IPS-18a (cell line): ENCODE results near the gene GTPBP2.

Experiments used
- H3K27ac ChIP-seq: one replicate; pipeline ENCODE4 v1.5.1; 2013; ENCODE audit warnings: low read length
- H3K27me3 ChIP-seq: one replicate; pipeline ENCODE4 v1.6.1; 2013; ENCODE audit warnings: mild to moderate bottlenecking, low read length; ENCODE audit not compliant: control insufficient read depth, insufficient read depth
- H3K36me3 ChIP-seq: one replicate; pipeline ENCODE4 v1.6.1; 2013; ENCODE audit warnings: low read depth, low read length; ENCODE audit not compliant: control insufficient read depth
- H3K4me1 ChIP-seq: one replicate; pipeline ENCODE4 v1.6.1; 2013; ENCODE audit warnings: low read depth, low read length; ENCODE audit not compliant: control insufficient read depth
- H3K4me3 ChIP-seq: one replicate; pipeline ENCODE4 v1.5.1; 2013; ENCODE audit warnings: low read length
- H3K9ac ChIP-seq: one replicate; pipeline ENCODE4 v1.6.1; 2013; ENCODE audit warnings: mild to moderate bottlenecking, low read length, moderate library complexity
- H3K9me3 ChIP-seq: one replicate; pipeline ENCODE4 v1.6.1; 2013; ENCODE audit warnings: low read depth, low read length; ENCODE audit not compliant: control insufficient read depth

The GTPBP2 gene

DNA sequence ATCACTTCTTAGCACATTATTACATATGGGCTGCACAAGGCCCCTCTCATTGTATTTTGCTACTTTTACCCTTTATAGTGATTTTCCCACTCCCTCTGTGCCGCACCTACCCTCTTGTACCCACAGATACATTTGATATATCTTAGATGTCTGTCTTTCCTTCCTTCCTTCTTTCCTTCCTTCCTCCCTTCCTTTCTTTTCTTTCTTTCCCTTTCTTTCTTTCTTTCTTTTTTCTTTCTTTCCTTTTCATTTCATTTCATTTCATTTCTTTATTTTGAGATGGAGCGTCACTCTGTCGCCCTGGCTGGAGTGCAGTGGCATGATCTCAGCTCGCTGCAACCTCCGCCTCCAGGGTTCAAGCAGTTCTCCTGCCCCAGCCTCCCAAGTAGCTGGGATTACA is 40.9 kb downstream of the GTPBP2 start:
- H3K4me3 ChIP-seq: no peak overlapping the region
- H3K36me3 ChIP-seq: peaks cover 13% of the 10 kb centered on the region
- no peaks in the 10 kb centered on the region for H3K9me3 ChIP-seq
- no peaks in the 10 kb centered on the region for H3K4me1 ChIP-seq
- H3K27me3 ChIP-seq: no peaks in the 10 kb centered on the region
- no peak overlapping the region for H3K9ac ChIP-seq
- H3K27ac ChIP-seq: no peak overlapping the region

DNA sequence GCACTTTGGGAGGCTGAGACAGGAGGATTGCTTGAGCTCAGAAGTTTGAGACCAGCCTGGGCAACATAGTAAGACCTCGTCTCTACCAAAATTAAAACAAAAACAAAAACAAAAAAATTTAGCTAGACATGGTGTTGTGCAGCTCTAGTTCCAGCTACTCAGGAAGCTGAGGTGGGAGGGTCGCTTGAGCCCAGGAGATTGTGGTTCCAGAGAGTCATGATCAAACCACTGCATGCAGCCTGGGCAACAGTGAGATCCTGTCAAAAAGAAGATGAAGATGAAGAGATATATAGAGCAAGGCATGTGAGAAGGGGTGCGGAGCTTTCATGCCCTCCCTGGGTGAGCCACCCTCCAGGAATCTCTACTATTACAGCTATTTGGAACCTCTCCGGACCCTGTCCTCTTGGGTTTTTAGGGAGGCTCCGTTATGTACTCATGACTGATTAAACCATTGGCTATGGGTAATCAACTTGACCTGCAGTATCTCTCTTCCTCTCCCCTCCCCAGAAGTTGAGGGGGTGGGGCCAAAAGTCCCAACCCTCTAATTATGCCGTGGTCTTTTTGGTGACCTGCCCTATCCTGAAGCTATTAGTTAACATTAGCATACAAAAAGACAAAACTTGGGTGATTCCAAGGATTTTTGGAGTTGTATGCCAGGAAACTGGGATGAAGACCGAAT is 44.0 kb downstream of the GTPBP2 start:
- peaks cover 18% of the 10 kb centered on the region for H3K36me3 ChIP-seq

DNA sequence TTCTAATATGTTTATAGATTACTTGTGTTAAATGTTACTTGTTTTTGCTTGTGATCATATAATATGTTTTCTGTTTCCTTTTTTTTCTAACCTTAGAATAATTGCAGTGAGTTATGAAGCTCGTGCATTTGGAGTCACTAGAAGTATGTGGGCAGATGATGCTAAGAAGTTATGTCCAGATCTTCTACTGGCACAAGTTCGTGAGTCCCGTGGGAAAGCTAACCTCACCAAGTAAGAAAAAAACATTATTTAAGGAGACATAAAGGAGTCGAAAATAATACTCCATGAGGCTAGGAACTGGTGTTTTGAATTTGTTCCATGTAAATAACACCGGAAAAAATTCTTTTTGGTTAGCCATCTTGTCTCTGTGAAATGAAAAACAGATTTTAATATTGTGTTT is 46.2 kb downstream of the GTPBP2 start:
- Histone ChIP-seq H3K4me3 (no peak overlapping the region), H3K27me3 (no peaks in the 10 kb centered on the region), H3K27ac (no peak overlapping the region), H3K4me1 (no peaks in the 10 kb centered on the region), H3K9ac (no peak overlapping the region), H3K36me3 (peaks cover 18% of the 10 kb centered on the region), H3K9me3 (no peaks in the 10 kb centered on the region)

More for the DNA sequence above, 44.0 kb downstream of the GTPBP2 start:
- no peak overlapping the region for H3K4me3 ChIP-seq
- no peak overlapping the region for H3K9ac ChIP-seq
- no peaks in the 10 kb centered on the region for H3K9me3 ChIP-seq
- no peak overlapping the region for H3K27ac ChIP-seq
- no peaks in the 10 kb centered on the region for H3K4me1 ChIP-seq
- H3K27me3 ChIP-seq: no peaks in the 10 kb centered on the region

DNA sequence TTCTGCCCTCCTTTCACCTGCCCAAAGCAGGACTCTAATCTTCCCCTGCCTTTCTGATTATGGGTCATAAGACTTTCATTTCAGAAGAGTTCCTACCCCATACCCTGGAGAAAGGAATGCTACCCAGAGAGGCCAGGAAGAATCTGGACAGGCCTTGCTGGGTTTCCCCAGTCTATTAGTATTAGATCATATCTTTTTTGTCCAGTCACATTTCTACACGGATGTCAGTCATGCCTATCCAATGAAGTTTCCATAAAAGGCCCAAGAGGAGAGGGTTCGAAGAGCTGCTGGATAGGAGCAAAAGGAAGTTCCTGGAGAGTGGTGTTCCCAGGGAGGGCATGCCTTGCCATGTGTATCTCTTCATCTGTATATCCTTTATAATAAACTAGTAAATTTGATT is 49.9 kb downstream of the GTPBP2 start:
- no peak overlapping the region for H3K4me3 ChIP-seq
- no peaks in the 10 kb centered on the region for H3K4me1 ChIP-seq
- H3K9ac ChIP-seq: no peak overlapping the region
- H3K27ac ChIP-seq: no peak overlapping the region
- H3K27me3 ChIP-seq: no peaks in the 10 kb centered on the region
- no peaks in the 10 kb centered on the region for H3K9me3 ChIP-seq
- H3K36me3 ChIP-seq: peaks cover 7% of the 10 kb centered on the region

DNA sequence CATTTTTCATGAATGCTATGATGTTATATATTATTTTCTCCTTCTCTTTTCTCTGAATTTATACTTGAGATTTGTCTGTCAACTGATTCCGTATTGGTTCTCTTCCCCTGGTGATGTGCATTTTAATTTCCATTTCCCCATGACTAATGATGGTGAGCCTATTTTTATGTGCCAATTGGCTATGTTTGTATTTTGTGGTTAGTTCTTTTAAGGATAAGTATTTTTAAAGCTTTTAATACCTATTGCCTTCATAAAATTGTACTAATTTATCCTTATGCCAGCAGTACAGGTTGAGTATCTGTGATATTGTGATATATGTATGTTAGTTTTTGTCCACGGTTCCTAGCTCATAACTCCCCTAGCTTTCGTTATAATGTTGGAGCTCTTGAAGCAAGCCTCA is 50.3 kb downstream of the GTPBP2 start:
- Histone ChIP-seq H3K27ac (no peak overlapping the region), H3K4me1 (no peaks in the 10 kb centered on the region), H3K9me3 (no peaks in the 10 kb centered on the region), H3K36me3 (peaks cover 7% of the 10 kb centered on the region), H3K4me3 (no peak overlapping the region), H3K9ac (no peak overlapping the region), H3K27me3 (no peaks in the 10 kb centered on the region)

DNA sequence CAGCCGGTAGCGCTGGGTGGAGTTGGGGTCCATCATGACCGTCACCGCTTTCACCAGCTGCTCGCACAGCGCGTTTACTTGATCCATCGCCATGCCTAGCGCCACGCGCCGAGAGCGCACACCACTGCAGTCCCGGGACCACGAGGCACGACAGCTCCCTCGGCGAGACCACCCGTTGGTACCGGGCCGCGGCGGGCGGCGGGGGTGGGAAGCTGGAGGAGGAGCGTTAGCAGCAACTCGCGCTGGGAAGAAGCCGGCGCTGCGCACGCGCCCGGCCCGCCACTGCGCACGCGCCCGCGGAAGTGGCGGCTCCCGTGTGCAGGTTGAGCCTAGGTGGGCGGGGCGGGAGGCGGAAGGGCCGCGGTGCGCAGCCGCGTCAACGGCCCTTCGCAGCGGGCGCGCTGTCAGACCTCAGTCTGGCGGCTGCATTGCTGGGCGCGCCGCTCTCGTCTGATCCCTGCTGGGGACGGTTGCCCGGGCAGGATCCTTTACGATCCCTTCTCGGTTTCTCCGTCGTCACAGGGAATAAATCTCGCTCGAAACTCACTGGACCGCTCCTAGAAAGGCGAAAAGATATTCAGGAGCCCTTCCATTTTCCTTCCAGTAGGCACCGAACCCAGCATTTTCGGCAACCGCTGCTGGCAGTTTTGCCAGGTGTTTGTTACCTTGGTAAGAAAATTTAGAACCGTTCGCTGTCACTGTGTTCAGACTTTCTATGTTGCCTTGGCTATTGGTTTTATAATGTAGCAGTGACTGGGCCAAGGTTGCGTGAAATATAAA is 53.1 kb downstream of the GTPBP2 start, which contains the start of the genes POLH and XPO5:
Gene POLH (plus strand): TSS at position 414 of the 780 bp plus-strand sequence. CDS start 6,135 bp downstream, outside the sequence.
Gene XPO5 (minus strand): TSS at position 267 of the 780 bp plus-strand sequence. CDS start 174 bp downstream, at position 93.
- Histone ChIP-seq H3K4me1 (no peaks in the 10 kb centered on the region), H3K27me3 (no peaks in the 10 kb centered on the region), H3K4me3 (peak within 1 kb of the TSS; percentile 94), H3K36me3 (peaks cover 23% of the 10 kb centered on the region), H3K27ac (peak within 1 kb of the TSS; percentile 46), H3K9ac (peak within 1 kb of the TSS; percentile 88), H3K9me3 (no peaks in the 10 kb centered on the region)

DNA sequence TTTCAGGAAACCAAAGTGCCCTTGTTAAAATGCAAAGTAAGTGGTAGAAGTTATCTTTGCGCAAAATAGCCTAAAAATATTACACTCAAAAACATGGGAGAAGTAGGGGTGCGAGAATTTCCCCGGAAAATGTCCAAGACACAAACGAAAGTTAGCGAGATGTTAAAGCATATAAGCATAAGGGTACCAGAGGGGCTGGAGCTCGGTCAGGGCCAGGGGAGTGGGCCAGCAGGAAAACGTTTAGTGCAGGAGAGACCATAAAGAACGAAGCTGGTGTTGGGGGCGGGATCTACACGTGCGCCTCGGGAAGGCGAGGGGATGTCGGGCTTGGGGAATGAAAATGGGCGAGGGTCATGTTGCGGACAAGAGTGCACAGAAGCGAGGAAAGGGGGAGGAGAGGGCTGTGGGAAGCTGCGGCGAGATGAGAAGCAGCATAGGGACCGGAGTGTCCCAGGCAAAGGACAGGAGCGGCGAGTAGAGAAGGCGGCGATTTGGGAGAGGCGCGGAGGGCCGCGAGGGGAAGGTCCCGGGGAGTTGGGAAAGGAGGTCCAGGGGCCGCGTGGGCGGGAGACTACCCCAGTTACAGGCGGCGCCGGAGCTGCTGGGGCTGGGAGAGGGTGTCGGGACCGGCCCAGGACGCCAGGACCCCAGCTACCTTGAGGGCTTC is 53.8 kb downstream of the GTPBP2 start:
- H3K36me3 ChIP-seq: peaks cover 31% of the 10 kb centered on the region
- peak overlapping the region; percentile 88 for H3K9ac ChIP-seq
- peak overlapping the region; percentile 94 for H3K4me3 ChIP-seq
- peak overlapping the region; percentile 46 for H3K27ac ChIP-seq
- H3K4me1 ChIP-seq: no peaks in the 10 kb centered on the region
- no peaks in the 10 kb centered on the region for H3K27me3 ChIP-seq
- no peaks in the 10 kb centered on the region for H3K9me3 ChIP-seq

DNA sequence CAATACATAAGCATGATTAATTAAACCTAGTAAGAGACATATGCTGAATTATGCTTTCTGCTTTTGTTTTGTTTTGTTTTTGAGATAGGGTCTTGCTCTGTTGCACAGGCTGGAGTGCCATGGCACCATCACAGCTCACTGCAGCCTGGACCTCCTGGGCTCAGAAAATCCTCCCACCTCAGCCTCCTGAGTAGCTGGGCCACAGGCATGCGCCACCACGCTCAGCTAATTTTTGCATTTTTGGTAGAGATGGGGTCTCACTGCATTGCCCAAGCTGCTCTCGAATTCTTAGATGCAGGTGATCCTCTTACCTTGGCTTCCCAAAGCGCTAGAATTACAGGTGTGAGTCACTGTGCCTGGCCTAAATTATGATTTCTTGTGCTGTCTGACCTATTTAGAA is 57.0 kb downstream of the GTPBP2 start:
- peaks cover 58% of the 10 kb centered on the region for H3K36me3 ChIP-seq
- no peak overlapping the region for H3K27ac ChIP-seq

DNA sequence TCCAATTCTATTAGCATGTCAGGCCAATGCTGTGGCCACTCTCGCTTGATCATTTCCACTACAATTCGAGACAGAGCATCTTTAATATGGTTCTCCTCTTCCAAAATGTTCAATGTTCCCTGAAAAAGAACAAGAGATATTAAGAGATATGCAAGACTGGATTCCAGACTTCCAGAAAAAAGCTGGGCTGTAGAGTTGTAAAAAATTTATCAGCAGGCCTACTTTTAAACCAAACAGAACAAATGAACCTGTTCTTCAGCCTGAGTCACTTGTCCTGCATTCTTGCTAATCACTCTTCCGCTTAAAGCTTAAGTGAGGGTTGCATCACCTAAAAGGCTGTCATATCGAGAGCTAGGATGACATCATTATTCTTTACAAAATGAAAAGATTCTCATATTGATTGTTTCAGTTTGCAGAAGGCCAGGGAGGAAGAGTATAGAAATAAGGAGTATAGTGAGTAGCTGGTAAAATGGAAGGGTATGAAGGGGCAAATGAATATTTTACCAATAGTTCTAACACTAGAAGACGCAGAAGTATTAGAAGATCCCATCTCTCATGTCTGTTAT is 58.1 kb downstream of the GTPBP2 start:
- H3K4me3 ChIP-seq: no peak overlapping the region
- H3K27me3 ChIP-seq: no peaks in the 10 kb centered on the region
- no peak overlapping the region for H3K27ac ChIP-seq
- H3K4me1 ChIP-seq: no peaks in the 10 kb centered on the region
- H3K9ac ChIP-seq: no peak overlapping the region
- peaks cover 67% of the 10 kb centered on the region for H3K36me3 ChIP-seq
- no peaks in the 10 kb centered on the region for H3K9me3 ChIP-seq

More for the DNA sequence above, 57.0 kb downstream of the GTPBP2 start:
- H3K9ac ChIP-seq: no peak overlapping the region
- no peaks in the 10 kb centered on the region for H3K27me3 ChIP-seq
- no peaks in the 10 kb centered on the region for H3K9me3 ChIP-seq
- H3K4me3 ChIP-seq: no peak overlapping the region
- no peaks in the 10 kb centered on the region for H3K4me1 ChIP-seq
